ENCODE measurements around the gene CYP4F11. TPM values are rescaled to one million over a fixed set of nuclear protein-coding genes. Genes with fewer than 3 reads are reported as not detected.

The CYP4F11 gene
- total RNA-seq, 6 experiments from 2014 or later = not detected

DNA sequence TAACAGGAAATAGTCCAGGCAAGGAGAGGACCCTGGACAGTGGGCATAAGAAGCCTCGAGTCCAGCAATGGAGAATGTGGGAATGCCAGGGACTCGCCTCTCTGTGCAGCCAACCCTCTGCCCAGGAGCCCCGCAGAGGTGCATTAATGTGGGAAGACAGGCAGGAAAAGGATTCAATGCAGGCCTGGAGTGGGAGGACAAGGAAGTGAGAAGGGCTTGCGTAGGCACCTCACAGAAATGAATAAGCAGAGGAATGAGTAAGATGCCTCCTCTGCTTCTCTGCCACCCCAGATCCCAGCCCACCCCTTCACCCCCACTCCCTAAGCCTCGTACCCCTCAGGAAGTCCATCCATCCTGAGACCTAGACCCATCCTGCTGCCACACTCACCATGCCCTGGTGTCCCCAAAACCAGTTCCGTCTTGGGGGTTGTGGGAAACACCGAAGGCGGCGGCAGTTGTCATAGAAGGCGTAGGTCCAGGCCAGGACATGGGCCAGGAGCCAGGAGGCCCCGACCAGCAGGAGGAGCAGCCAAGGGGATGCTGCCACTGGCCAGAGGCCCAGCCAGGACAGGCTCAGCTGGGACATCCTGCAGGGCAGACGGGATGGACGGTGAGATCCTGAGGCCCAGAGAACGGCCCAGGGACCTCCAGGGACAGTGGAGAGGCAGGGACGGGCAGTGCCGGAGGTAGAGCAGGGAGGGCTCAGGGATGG, 37.1 kb downstream of the CYP4F11 start:
- no peaks in the 10 kb centered on the region for H3K4me1 Mint-ChIP-seq (ENCODE audit: low read depth)

GRCh38 chr19:15895876-15896430, 38.4 kb downstream of the CYP4F11 start:
- no peaks in the 10 kb centered on the region for H3K36me3 Mint-ChIP-seq (ENCODE audit: low read depth)
- TF ChIP-seq, protein P1, sequence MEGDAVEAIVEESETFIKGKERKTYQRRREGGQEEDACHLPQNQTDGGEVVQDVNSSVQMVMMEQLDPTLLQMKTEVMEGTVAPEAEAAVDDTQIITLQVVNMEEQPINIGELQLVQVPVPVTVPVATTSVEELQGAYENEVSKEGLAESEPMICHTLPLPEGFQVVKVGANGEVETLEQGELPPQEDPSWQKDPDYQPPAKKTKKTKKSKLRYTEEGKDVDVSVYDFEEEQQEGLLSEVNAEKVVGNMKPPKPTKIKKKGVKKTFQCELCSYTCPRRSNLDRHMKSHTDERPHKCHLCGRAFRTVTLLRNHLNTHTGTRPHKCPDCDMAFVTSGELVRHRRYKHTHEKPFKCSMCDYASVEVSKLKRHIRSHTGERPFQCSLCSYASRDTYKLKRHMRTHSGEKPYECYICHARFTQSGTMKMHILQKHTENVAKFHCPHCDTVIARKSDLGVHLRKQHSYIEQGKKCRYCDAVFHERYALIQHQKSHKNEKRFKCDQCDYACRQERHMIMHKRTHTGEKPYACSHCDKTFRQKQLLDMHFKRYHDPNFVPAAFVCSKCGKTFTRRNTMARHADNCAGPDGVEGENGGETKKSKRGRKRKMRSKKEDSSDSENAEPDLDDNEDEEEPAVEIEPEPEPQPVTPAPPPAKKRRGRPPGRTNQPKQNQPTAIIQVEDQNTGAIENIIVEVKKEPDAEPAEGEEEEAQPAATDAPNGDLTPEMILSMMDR (IDR thresholded peaks at IDR 0.05) = no peak
- H3K4me3 Mint-ChIP-seq = no peak overlapping the region
- no peak for DNase-seq
- H3K4me1 Mint-ChIP-seq (ENCODE audit: low read depth) = no peaks in the 10 kb centered on the region
- peaks cover 23% of the 10 kb centered on the region for H3K9me3 Mint-ChIP-seq
- no peak overlapping the region for H3K27ac Mint-ChIP-seq
- H3K27me3 Mint-ChIP-seq (ENCODE audit: insufficient read depth) = peaks cover 2% of the 10 kb centered on the region

More for the DNA sequence above, 37.1 kb downstream of the CYP4F11 start:
- no peak overlapping the region for H3K4me3 Mint-ChIP-seq
- H3K27me3 Mint-ChIP-seq (ENCODE audit: insufficient read depth) = peaks cover 2% of the 10 kb centered on the region
- TF ChIP-seq, protein P1 (IDR thresholded peaks at IDR 0.05) = no peak
- H3K9me3 Mint-ChIP-seq = peaks cover 28% of the 10 kb centered on the region
- no peak for DNase-seq
- no peaks in the 10 kb centered on the region for H3K36me3 Mint-ChIP-seq (ENCODE audit: low read depth)
- H3K27ac Mint-ChIP-seq = no peak overlapping the region

DNA sequence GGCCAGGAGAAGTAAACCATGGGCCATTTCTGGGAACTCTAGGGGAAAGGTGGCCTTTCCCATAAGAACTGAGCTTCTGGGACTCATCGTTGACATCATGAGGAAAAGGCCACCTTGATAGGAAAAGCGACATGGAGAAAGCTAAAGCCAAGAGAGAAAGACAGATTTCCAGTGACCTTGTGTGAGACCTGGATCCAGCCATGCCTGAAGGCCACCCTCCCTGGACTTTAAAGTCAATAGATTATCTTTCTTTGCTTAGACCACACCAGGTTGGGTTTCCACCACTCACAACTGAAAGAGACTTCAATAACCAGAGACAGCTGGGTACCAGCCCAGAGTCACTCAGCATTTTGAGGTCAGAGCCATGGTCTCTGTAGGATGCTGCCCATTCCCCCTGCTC, 40.0 kb downstream of the CYP4F11 start:
- Mint-ChIP-seq H3K27me3 (ENCODE audit: insufficient read depth) (peaks cover 2% of the 10 kb centered on the region; the same call in 1 of the 2 replicates), H3K4me1 (ENCODE audit: low read depth) (no peaks in the 10 kb centered on the region), H3K4me3 (no peak overlapping the region), H3K27ac (no peak overlapping the region), H3K36me3 (ENCODE audit: low read depth) (no peaks in the 10 kb centered on the region), H3K9me3 (peaks cover 23% of the 10 kb centered on the region)
- TF ChIP-seq, protein P1 (IDR thresholded peaks at IDR 0.05) = no peak
- no peak for DNase-seq

DNA sequence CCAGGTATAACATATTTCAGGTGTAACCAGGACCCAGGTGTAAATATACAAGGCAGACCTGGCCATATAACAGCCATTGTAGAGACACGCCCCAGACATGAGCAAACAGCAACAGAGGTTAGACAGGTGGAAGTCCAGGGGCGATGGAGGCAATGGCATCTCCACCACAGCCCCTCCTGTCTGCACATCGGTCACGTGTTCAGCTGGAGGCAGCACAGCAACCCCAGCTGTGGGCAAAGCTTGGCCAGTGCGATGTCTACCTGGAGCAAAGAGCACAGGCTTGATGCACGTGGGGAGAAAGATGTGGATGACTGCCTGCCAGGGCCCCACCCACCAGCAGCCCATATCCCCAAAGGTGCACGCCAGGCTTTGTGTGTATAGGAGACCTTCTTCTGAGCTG, 40.9 kb downstream of the CYP4F11 start:
- H3K4me3 Mint-ChIP-seq = no peak overlapping the region
- no peak for DNase-seq
- H3K27ac Mint-ChIP-seq = no peak overlapping the region
- H3K9me3 Mint-ChIP-seq = peaks cover 23% of the 10 kb centered on the region
- TF ChIP-seq, protein P1 (IDR thresholded peaks at IDR 0.05) = no peak
- no peaks in the 10 kb centered on the region for H3K4me1 Mint-ChIP-seq (ENCODE audit: low read depth)
- H3K36me3 Mint-ChIP-seq (ENCODE audit: low read depth) = no peaks in the 10 kb centered on the region
- peaks cover 2% of the 10 kb centered on the region; the same call in 1 of the 2 replicates for H3K27me3 Mint-ChIP-seq (ENCODE audit: insufficient read depth)

DNA sequence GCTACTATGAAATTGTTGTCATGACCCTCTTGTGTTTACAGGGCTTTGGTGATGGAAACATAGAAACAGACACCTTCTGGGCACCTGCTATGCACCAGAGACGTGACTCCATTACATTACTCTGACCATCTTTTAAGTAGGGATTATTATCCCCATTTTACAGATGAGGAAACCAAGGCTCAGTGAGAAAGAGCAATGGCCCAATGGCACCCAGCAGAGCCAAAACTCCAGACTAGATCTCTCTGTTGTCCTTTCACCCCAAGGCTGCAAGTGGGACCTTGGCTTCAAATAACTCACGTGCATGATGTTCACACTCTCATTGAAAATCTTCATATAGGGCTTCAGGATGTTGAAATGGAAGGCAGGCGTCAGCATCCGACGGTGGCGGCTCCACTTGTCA, 42.3 kb downstream of the CYP4F11 start:
- no peaks in the 10 kb centered on the region for H3K36me3 Mint-ChIP-seq (ENCODE audit: low read depth)
- no peak for DNase-seq
- no peaks in the 10 kb centered on the region for H3K4me1 Mint-ChIP-seq (ENCODE audit: low read depth)
- no peak overlapping the region for H3K27ac Mint-ChIP-seq
- H3K4me3 Mint-ChIP-seq = no peak overlapping the region
- TF ChIP-seq, protein P1 (IDR thresholded peaks at IDR 0.05) = no peak
- peaks cover 23% of the 10 kb centered on the region for H3K9me3 Mint-ChIP-seq
- peaks cover 2% of the 10 kb centered on the region; the same call in 1 of the 2 replicates for H3K27me3 Mint-ChIP-seq (ENCODE audit: insufficient read depth)

Measured in HFFc6 (cell line).